Stomach (tissue), 4 donors: ENCODE measurements around the gene CENPH.
"Not testable (repeated sequence)": the region's sequence is repeated elsewhere in the genome, so short reads cannot be mapped to it uniquely, and the experiment has no call there.

Source experiments
- POLR2A ChIP-seq, 4 donors: fragments of 450-650 bp; IDR thresholded peaks; one replicate each; pipeline ENCODE4 v1.6.1; 2016; ENCODE audit warnings: antibody characterized with exemption in 4 of 4, control low read depth in 2 of 4, mild to moderate bottlenecking in 1 of 4, moderate library complexity in 1 of 4
- TF ChIP-seq, protein P1 (sequence below), 7 experiments: fragments of 450-650 bp in 4 of 7; fragments of 200-600 bp in 3 of 7; sonication (generic) in 3 of 7; IDR thresholded peaks; one replicate each; pipeline ENCODE4 v1.5.1; 2016 to 2019; ENCODE audit warnings: antibody characterized with exemption in 7 of 7, control low read depth in 2 of 7, mild to moderate bottlenecking in 1 of 7

DNA sequence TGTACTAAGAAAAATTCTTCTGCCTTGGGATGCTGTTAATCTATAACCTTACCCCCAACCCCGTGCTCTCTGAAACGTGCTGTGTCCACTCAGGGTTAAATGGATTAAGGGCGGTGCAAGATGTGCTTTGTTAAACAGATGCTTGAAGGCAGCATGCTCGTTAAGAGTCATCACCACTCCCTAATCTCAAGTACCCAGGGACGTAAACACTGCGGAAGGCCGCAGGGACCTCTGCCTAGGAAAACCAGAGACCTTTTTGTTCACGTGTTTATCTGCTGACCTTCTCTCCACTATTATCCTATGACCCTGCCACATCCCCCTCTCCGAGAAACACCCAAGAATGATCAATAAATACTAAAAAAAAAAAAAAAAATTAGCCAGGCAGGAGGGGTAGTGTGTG is 31.4 kb downstream of the CENPH start:
- TF ChIP-seq POLR2A (IDR thresholded peaks at IDR 0.05) = not testable (repeated sequence)
- TF ChIP-seq, protein P1, sequence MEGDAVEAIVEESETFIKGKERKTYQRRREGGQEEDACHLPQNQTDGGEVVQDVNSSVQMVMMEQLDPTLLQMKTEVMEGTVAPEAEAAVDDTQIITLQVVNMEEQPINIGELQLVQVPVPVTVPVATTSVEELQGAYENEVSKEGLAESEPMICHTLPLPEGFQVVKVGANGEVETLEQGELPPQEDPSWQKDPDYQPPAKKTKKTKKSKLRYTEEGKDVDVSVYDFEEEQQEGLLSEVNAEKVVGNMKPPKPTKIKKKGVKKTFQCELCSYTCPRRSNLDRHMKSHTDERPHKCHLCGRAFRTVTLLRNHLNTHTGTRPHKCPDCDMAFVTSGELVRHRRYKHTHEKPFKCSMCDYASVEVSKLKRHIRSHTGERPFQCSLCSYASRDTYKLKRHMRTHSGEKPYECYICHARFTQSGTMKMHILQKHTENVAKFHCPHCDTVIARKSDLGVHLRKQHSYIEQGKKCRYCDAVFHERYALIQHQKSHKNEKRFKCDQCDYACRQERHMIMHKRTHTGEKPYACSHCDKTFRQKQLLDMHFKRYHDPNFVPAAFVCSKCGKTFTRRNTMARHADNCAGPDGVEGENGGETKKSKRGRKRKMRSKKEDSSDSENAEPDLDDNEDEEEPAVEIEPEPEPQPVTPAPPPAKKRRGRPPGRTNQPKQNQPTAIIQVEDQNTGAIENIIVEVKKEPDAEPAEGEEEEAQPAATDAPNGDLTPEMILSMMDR (IDR thresholded peaks at IDR 0.05) = not testable (repeated sequence)
